PC-9 (cell line): Measurements from ENCODE around the gene REEP6.
"Not testable (repeated sequence)": the region's sequence is repeated elsewhere in the genome, so short reads cannot be mapped to it uniquely, and the experiment has no call there.

Experiments
- EZH2 ChIP-seq: fragments of 200-600 bp; sonication (generic); IDR thresholded peaks from 2 replicates; pipeline ENCODE4 v1.8.0; 2017; ENCODE audit warnings: antibody characterized with exemption, low read depth
- TF ChIP-seq, protein P1 (sequence below): fragments of 200-600 bp; sonication (generic); conservative IDR thresholded peaks from 2 replicates; pipeline ENCODE4 v1.6.1; 2017; ENCODE audit warnings: mixed run types, antibody characterized with exemption, mild to moderate bottlenecking, moderate library complexity

GRCh38 chr19:1539749-1540148, 48.8 kb downstream of the REEP6 start:
- TF ChIP-seq, protein P1, sequence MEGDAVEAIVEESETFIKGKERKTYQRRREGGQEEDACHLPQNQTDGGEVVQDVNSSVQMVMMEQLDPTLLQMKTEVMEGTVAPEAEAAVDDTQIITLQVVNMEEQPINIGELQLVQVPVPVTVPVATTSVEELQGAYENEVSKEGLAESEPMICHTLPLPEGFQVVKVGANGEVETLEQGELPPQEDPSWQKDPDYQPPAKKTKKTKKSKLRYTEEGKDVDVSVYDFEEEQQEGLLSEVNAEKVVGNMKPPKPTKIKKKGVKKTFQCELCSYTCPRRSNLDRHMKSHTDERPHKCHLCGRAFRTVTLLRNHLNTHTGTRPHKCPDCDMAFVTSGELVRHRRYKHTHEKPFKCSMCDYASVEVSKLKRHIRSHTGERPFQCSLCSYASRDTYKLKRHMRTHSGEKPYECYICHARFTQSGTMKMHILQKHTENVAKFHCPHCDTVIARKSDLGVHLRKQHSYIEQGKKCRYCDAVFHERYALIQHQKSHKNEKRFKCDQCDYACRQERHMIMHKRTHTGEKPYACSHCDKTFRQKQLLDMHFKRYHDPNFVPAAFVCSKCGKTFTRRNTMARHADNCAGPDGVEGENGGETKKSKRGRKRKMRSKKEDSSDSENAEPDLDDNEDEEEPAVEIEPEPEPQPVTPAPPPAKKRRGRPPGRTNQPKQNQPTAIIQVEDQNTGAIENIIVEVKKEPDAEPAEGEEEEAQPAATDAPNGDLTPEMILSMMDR: not testable (repeated sequence)
- TF ChIP-seq EZH2: not testable (repeated sequence)
